Keratinocyte (primary cell): ENCODE results near the gene RAB35. TPM values are rescaled to one million over a fixed set of nuclear protein-coding genes. Genes with fewer than 3 reads are reported as not detected.

ENCODE experiments used
- DNase-seq: peaks from one replicate; pipeline ENCODE4 v3.0.0-alpha.2; 2011; ENCODE audit warnings: low read depth, missing footprints, low spot score
- FAIRE-seq: peaks from 2 replicates; lab custom pipeline; 2011; peaks lifted over from hg19 to GRCh38; lab: Jason Lieb, UNC
- H2AFZ ChIP-seq: 2 replicates; pipeline ENCODE4 v1.6.0; 2012; ENCODE audit warnings: low read length, control low read depth, inconsistent platforms; ENCODE audit not compliant: control insufficient read depth
- H3K27ac ChIP-seq: 2 replicates; pipeline ENCODE4 v1.5.1; 2011; ENCODE audit warnings: low read length; ENCODE audit not compliant: control insufficient read depth, insufficient read depth
- H3K27me3 ChIP-seq: 3 replicates; pipeline ENCODE4 v1.6.0; 2011; ENCODE audit warnings: low read length; ENCODE audit not compliant: control insufficient read depth, insufficient read depth; ENCODE audit errors: extremely low read depth
- H3K36me3 ChIP-seq, 2 experiments: 2 replicates in 1 of 2; 3 replicates in 1 of 2; pipeline ENCODE4 v1.5.1; 2011; ENCODE audit warnings: low read length in 2 of 2, mild to moderate bottlenecking in 1 of 2; ENCODE audit not compliant: control insufficient read depth in 2 of 2, insufficient read depth in 2 of 2; ENCODE audit errors: extremely low read depth in 1 of 2
- H3K4me1 ChIP-seq: 3 replicates; pipeline ENCODE4 v1.5.1; 2011; ENCODE audit warnings: low read length; ENCODE audit not compliant: control insufficient read depth, insufficient read depth; ENCODE audit errors: extremely low read depth
- H3K4me2 ChIP-seq: 3 replicates; pipeline ENCODE4 v1.6.0; 2011; ENCODE audit warnings: low read depth, low read length; ENCODE audit not compliant: control insufficient read depth, insufficient read depth; ENCODE audit errors: extremely low read depth
- H3K4me3 ChIP-seq, 3 experiments: fragments of 200-600 bp in 1 of 3; sonication (generic) in 1 of 3; 2 replicates in 2 of 3; 3 replicates in 1 of 3; pipeline ENCODE4 v1.5.1; 2011 to 2016; ENCODE audit warnings: low read length in 3 of 3, mild to moderate bottlenecking in 3 of 3, control low read depth in 2 of 3, inconsistent platforms in 1 of 3, low read depth in 1 of 3, mixed read lengths in 1 of 3, mixed run types in 1 of 3, moderate library complexity in 1 of 3; ENCODE audit not compliant: control insufficient read depth in 2 of 3, insufficient read depth in 2 of 3; ENCODE audit errors: extremely low read depth in 1 of 3
- H3K79me2 ChIP-seq: 2 replicates; pipeline ENCODE4 v1.6.0; 2012; ENCODE audit warnings: low read length; ENCODE audit not compliant: control insufficient read depth, insufficient read depth
- H3K9ac ChIP-seq: 3 replicates; pipeline ENCODE4 v1.6.0; 2011; ENCODE audit warnings: low read length; ENCODE audit not compliant: control insufficient read depth, insufficient read depth; ENCODE audit errors: extremely low read depth
- H3K9me1 ChIP-seq: 3 replicates; pipeline ENCODE4 v1.6.0; 2011; ENCODE audit warnings: low read length; ENCODE audit not compliant: control insufficient read depth, insufficient read depth; ENCODE audit errors: extremely low read depth
- H3K9me3 ChIP-seq: 2 replicates; pipeline ENCODE4 v1.5.1; 2012; ENCODE audit warnings: low read depth, low read length; ENCODE audit not compliant: control insufficient read depth
- H4K20me1 ChIP-seq: 3 replicates; pipeline ENCODE4 v1.6.0; 2011; ENCODE audit warnings: low read length; ENCODE audit not compliant: control insufficient read depth, insufficient read depth; ENCODE audit errors: extremely low read depth
- EZH2 ChIP-seq: IDR thresholded peaks from one replicate; pipeline ENCODE4 v1.6.1; 2012; ENCODE audit warnings: inconsistent platforms, mild to moderate bottlenecking, low read length, moderate library complexity
- dilution Hi-C: fragments of 300-500 bp; cut with MboI; formaldehyde crosslinking; loops from one replicate; pipeline ENCODE4 v1.7.0; 2020; ENCODE audit warnings: low sequenced_read_pairs; ENCODE audit not compliant: extremely low pct_ligation_motif_present
- polyA plus RNA-seq, 5 experiments: library from polyadenylated mRNA; depleted of rRNA in 3 of 5; stranded (reverse) in 3 of 5; stranded (forward) in 1 of 5; unstranded in 1 of 5; fragments of >200 nt; gene quantifications; 1 replicate in 1 of 5; 2 replicates in 3 of 5; 3 replicates in 1 of 5; pipeline versions ENCODE4 v1.2.1 to v1.2.3, GENCODE V29; 2011 to 2012; ENCODE audit warnings: missing spikeins in 2 of 5, low read depth in 1 of 5, low replicate concordance in 1 of 5
- TF ChIP-seq, protein P1 (sequence below), 3 experiments: IDR thresholded peaks in 1 of 3; conservative IDR thresholded peaks in 1 of 3; optimal IDR thresholded peaks in 1 of 3; 2 replicates in 2 of 3; 3 replicates in 1 of 3; pipeline versions ENCODE3 to v1.5.1; 2011; ENCODE audit warnings: low read length in 3 of 3, mild to moderate bottlenecking in 3 of 3, moderate library complexity in 2 of 3, control low read depth in 1 of 3, inconsistent platforms in 1 of 3; ENCODE audit not compliant: insufficient read depth in 2 of 3; ENCODE audit errors: extremely low read depth in 1 of 3

RAB35 gene
- polyA plus RNA-seq, 1 donor (not counting 4 experiments of a cell fraction or from before 2014, with no cell fraction given), result 68.4 TPM

DNA sequence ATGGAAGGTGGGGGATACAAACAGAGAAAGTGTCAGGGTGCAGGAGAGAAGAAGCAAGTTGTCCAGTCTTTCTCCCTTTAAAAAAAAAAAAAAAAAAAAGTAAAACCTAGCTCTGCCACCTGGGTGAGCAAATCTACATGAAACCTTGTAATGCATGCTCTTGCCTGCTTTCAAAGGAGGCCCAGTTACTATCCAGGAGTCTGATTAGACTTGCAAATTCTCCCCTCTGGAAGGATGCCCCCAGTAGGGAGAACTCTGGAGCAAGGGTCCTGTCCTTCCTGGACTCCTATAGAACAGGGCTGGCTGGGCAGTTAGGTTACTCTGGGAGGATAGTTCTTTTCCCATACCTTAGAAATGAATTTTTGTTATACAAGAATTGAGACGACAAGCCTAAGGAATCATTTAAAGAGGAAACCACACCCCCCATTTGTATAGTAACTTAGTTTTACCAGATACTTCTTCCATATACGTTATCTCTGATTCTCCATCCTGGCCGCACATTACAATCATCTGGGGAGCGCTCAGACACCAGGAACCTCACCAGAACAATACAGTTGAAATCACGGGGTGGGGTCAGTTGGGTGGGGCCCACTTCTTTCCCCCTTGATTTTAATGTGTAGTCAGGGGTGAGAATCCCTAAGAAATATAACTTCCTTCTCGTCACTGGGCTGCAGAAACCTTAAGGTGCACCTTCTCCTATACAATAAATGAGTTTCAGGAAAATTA, 30.5 kb downstream of the RAB35 start:
- Histone ChIP-seq H3K27me3 (no peaks in the 10 kb centered on the region), H2AFZ (no peak overlapping the region), H3K27ac (peak overlapping the region; percentile 64), H3K9me1 (no peaks in the 10 kb centered on the region), H3K9ac (peak overlapping the region; percentile 59), H3K9me3 (no peaks in the 10 kb centered on the region), H3K4me3 (peak overlapping the region in 1 of 3 experiments; percentile 62), H4K20me1 (no peaks in the 10 kb centered on the region), H3K79me2 (no peaks in the 10 kb centered on the region), H3K36me3 (peaks cover 4 to 7% of the 10 kb centered on the region in 2 experiments), H3K4me2 (peak overlapping the region; percentile 88), H3K4me1 (peaks cover 16% of the 10 kb centered on the region)
- dilution Hi-C loops, result no loop called here
- TF ChIP-seq EZH2, result no peak
- TF ChIP-seq, protein P1, sequence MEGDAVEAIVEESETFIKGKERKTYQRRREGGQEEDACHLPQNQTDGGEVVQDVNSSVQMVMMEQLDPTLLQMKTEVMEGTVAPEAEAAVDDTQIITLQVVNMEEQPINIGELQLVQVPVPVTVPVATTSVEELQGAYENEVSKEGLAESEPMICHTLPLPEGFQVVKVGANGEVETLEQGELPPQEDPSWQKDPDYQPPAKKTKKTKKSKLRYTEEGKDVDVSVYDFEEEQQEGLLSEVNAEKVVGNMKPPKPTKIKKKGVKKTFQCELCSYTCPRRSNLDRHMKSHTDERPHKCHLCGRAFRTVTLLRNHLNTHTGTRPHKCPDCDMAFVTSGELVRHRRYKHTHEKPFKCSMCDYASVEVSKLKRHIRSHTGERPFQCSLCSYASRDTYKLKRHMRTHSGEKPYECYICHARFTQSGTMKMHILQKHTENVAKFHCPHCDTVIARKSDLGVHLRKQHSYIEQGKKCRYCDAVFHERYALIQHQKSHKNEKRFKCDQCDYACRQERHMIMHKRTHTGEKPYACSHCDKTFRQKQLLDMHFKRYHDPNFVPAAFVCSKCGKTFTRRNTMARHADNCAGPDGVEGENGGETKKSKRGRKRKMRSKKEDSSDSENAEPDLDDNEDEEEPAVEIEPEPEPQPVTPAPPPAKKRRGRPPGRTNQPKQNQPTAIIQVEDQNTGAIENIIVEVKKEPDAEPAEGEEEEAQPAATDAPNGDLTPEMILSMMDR (optimal IDR thresholded peaks at IDR 0.05 in 1 of 3, IDR thresholded peaks at IDR 0.05 in 1 of 3, conservative IDR thresholded peaks at IDR 0.05 in 1 of 3; ENCODE audit: extremely low read depth in 1 of 3, insufficient read depth in 2 of 3, low read length in 3 of 3), result no peak
- DNase-seq (no peak), FAIRE-seq (no peak)

DNA sequence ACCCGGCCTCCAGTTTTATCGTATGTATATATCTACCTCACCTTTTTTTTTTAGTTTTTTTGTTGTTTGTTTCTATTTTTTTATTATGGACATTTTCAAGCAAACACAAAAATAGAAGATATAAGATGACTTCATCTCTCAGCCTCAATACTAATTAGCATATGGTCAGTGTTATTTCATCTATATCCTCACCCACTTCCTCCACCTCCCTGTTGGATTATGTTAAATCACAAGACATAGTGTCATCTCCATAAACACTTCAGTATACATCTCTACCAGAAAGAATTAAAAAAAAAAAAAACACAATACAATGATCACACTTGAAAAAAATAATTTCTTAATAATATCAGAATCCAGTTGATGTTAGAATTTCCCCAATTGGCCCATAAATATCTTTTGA, 34.9 kb downstream of the RAB35 start:
- H3K9me1 ChIP-seq, result no peaks in the 10 kb centered on the region
- FAIRE-seq (no peak), DNase-seq (no peak)
- no peaks in the 10 kb centered on the region for H3K79me2 ChIP-seq
- dilution Hi-C loops, result no loop called here
- no peak overlapping the region for H3K9ac ChIP-seq
- H3K4me1 ChIP-seq, result peaks cover 26% of the 10 kb centered on the region
- no peaks in the 10 kb centered on the region for H3K27me3 ChIP-seq
- no peaks in the 10 kb centered on the region for H4K20me1 ChIP-seq
- H3K36me3 ChIP-seq, result no peaks in the 10 kb centered on the region
- H3K27ac ChIP-seq, result no peak overlapping the region
- no peak overlapping the region for H3K4me2 ChIP-seq
- TF ChIP-seq, protein P1 (optimal IDR thresholded peaks at IDR 0.05 in 1 of 3, IDR thresholded peaks at IDR 0.05 in 1 of 3, conservative IDR thresholded peaks at IDR 0.05 in 1 of 3; ENCODE audit: extremely low read depth in 1 of 3, insufficient read depth in 2 of 3, low read length in 3 of 3), result no peak
- TF ChIP-seq EZH2, result no peak
- H2AFZ ChIP-seq, result no peak overlapping the region
- H3K9me3 ChIP-seq, result no peaks in the 10 kb centered on the region
- no peak overlapping the region for H3K4me3 ChIP-seq
